Large intestine (tissue), 3 donors: ENCODE results near the gene FAXDC2. TPM values are rescaled to one million over a fixed set of nuclear protein-coding genes. Genes with fewer than 3 reads are reported as not detected.

Experiments used
- DNase-seq, 2 donors: peaks; one replicate each; pipeline versions ENCODE4 v3.0.0 to v3.0.0-alpha.2; 2013
- H3K27ac ChIP-seq: one replicate; pipeline ENCODE4 v1.5.1; 2013; ENCODE audit warnings: low read length
- H3K27me3 ChIP-seq: 2 replicates; pipeline ENCODE4 v1.6.1; 2013; ENCODE audit warnings: low read length; ENCODE audit not compliant: control insufficient read depth, insufficient read depth
- H3K36me3 ChIP-seq: 2 replicates; pipeline ENCODE4 v1.6.1; 2013; ENCODE audit warnings: low read length; ENCODE audit not compliant: control insufficient read depth, insufficient read depth
- H3K4me1 ChIP-seq: one replicate; pipeline ENCODE4 v1.6.1; 2013; ENCODE audit warnings: low read length; ENCODE audit not compliant: control insufficient read depth, insufficient read depth
- H3K4me3 ChIP-seq: one replicate; pipeline ENCODE4 v1.5.1; 2013; ENCODE audit warnings: low read length
- H3K9me3 ChIP-seq: one replicate; pipeline ENCODE4 v1.6.1; 2013; ENCODE audit warnings: mild to moderate bottlenecking, low read depth, low read length, moderate library complexity; ENCODE audit not compliant: control insufficient read depth
- WGBS: methylation state at CpG from one replicate; pipeline ENCODE4 v1.1.5; 2013; ENCODE audit warnings: low lambda C conversion rate; ENCODE audit not compliant: insufficient coverage; 5-methylcytosine and 5-hydroxymethylcytosine counted together
- polyA plus RNA-seq: library from polyadenylated mRNA; unstranded; fragments of 120-200 nt; gene quantifications from one replicate; pipeline ENCODE4 v1.2.1, GENCODE V29; 2013

Gene FAXDC2
- polyA plus RNA-seq, 1 donor = 33.0 TPM

- H3K36me3 ChIP-seq = peaks cover 51% of the 10 kb centered on the region
- no peak for DNase-seq
- no peaks in the 10 kb centered on the region for H3K4me1 ChIP-seq
- H3K27me3 ChIP-seq = no peaks in the 10 kb centered on the region
- peaks cover 7% of the 10 kb centered on the region for H3K9me3 ChIP-seq
- 100% methylated on average over 1 of the region's 2 CpGs for WGBS
- no peak overlapping the region for H3K4me3 ChIP-seq
- no peak overlapping the region for H3K27ac ChIP-seq
Observed at GRCh38 chr5:154885439-154885838, 35.0 kb upstream of the FAXDC2 start.

- DNase-seq = no peak
- H3K4me1 ChIP-seq = no peaks in the 10 kb centered on the region
- H3K4me3 ChIP-seq = no peak overlapping the region
- H3K27ac ChIP-seq = no peak overlapping the region
- peaks cover 11% of the 10 kb centered on the region for H3K9me3 ChIP-seq
- H3K27me3 ChIP-seq = no peaks in the 10 kb centered on the region
- H3K36me3 ChIP-seq = peaks cover 42% of the 10 kb centered on the region
- no CpG with 5 or more reads among the region's 8 CpGs for WGBS
Observed at GRCh38 chr5:154884424-154884823, 34.0 kb upstream of the FAXDC2 start.

GRCh38 chr5:154881986-154882385 is 31.6 kb upstream of the FAXDC2 start:
- H3K27ac ChIP-seq = no peak overlapping the region
- peaks cover 25% of the 10 kb centered on the region for H3K9me3 ChIP-seq
- H3K36me3 ChIP-seq = peaks cover 29% of the 10 kb centered on the region

GRCh38 chr5:154878642-154879335 is 28.4 kb upstream of the FAXDC2 start:
- WGBS = 100% methylated on average over 1 of the region's 14 CpGs
- H3K36me3 ChIP-seq = peaks cover 35% of the 10 kb centered on the region
- H3K27me3 ChIP-seq = no peaks in the 10 kb centered on the region
- H3K9me3 ChIP-seq = peaks cover 17% of the 10 kb centered on the region
- no peaks in the 10 kb centered on the region for H3K4me1 ChIP-seq
- no peak overlapping the region for H3K27ac ChIP-seq
- H3K4me3 ChIP-seq = no peak overlapping the region
- DNase-seq = no peak

More at GRCh38 chr5:154881986-154882385, 31.6 kb upstream of the FAXDC2 start:
- Histone ChIP-seq H3K4me1 (no peaks in the 10 kb centered on the region), H3K4me3 (no peak overlapping the region), H3K27me3 (no peaks in the 10 kb centered on the region)
- no peak for DNase-seq
- no CpG with 5 or more reads among the region's 4 CpGs for WGBS

GRCh38 chr5:154873791-154874331 is 23.5 kb upstream of the FAXDC2 start:
- no peak for DNase-seq
- peaks cover 65% of the 10 kb centered on the region for H3K36me3 ChIP-seq
- H3K27me3 ChIP-seq = no peaks in the 10 kb centered on the region
- no peaks in the 10 kb centered on the region for H3K4me1 ChIP-seq
- H3K9me3 ChIP-seq = peaks cover 10% of the 10 kb centered on the region
- H3K4me3 ChIP-seq = no peak overlapping the region
- no CpG with 5 or more reads among the region's 5 CpGs for WGBS
- H3K27ac ChIP-seq = no peak overlapping the region

GRCh38 chr5:154871734-154872133 is 21.3 kb upstream of the FAXDC2 start:
- H3K36me3 ChIP-seq = peaks cover 64% of the 10 kb centered on the region
- H3K27me3 ChIP-seq = no peaks in the 10 kb centered on the region
- no peaks in the 10 kb centered on the region for H3K9me3 ChIP-seq

GRCh38 chr5:154868702-154869101 is 18.3 kb upstream of the FAXDC2 start:
- H3K4me1 ChIP-seq = no peaks in the 10 kb centered on the region
- WGBS = no CpG with 5 or more reads among the region's 5 CpGs
- peaks cover 60% of the 10 kb centered on the region for H3K36me3 ChIP-seq
- no peak overlapping the region for H3K27ac ChIP-seq
- H3K9me3 ChIP-seq = no peaks in the 10 kb centered on the region
- H3K27me3 ChIP-seq = no peaks in the 10 kb centered on the region
- H3K4me3 ChIP-seq = no peak overlapping the region
- peak in 1 of 2 donors; percentile 15 for DNase-seq

More at GRCh38 chr5:154871734-154872133, 21.3 kb upstream of the FAXDC2 start:
- Histone ChIP-seq H3K4me3 (no peak overlapping the region), H3K4me1 (no peaks in the 10 kb centered on the region), H3K27ac (no peak overlapping the region)
- 100% methylated on average over 1 of the region's 4 CpGs for WGBS
- no peak for DNase-seq

- H3K4me1 ChIP-seq = no peaks in the 10 kb centered on the region
- DNase-seq = no peak
- H3K4me3 ChIP-seq = no peak overlapping the region
- H3K27me3 ChIP-seq = no peaks in the 10 kb centered on the region
- peaks cover 52% of the 10 kb centered on the region for H3K36me3 ChIP-seq
- WGBS = no CpG with 5 or more reads among the region's 2 CpGs
- H3K27ac ChIP-seq = no peak overlapping the region
- H3K9me3 ChIP-seq = no peaks in the 10 kb centered on the region
Observed at GRCh38 chr5:154866841-154867240, 16.4 kb upstream of the FAXDC2 start.

- H3K36me3 ChIP-seq = peaks cover 43% of the 10 kb centered on the region
- DNase-seq = no peak
- no peak overlapping the region for H3K27ac ChIP-seq
- no peak overlapping the region for H3K4me3 ChIP-seq
- no peaks in the 10 kb centered on the region for H3K9me3 ChIP-seq
- WGBS = 76% methylated on average over 3 of the region's 5 CpGs
- H3K4me1 ChIP-seq = peaks cover 1% of the 10 kb centered on the region
- no peaks in the 10 kb centered on the region for H3K27me3 ChIP-seq
Observed at GRCh38 chr5:154865466-154866184, 15.2 kb upstream of the FAXDC2 start.

- no peak overlapping the region for H3K4me3 ChIP-seq
- DNase-seq = no peak
- no peaks in the 10 kb centered on the region for H3K27me3 ChIP-seq
- H3K27ac ChIP-seq = no peak overlapping the region
- WGBS = 70% methylated on average over 2 of the region's 7 CpGs
- H3K4me1 ChIP-seq = peaks cover 3% of the 10 kb centered on the region
- peaks cover 33% of the 10 kb centered on the region for H3K36me3 ChIP-seq
- no peaks in the 10 kb centered on the region for H3K9me3 ChIP-seq
Observed at GRCh38 chr5:154863291-154864080, 13.1 kb upstream of the FAXDC2 start.
